HepG2 (cell line): ENCODE results near the gene TENT4B. TPM values are rescaled to one million over a fixed set of nuclear protein-coding genes. Genes with fewer than 3 reads are reported as not detected.

Experiments used
- ARNT2 ChIP-seq: sonication (generic); formaldehyde crosslinking; IDR thresholded peaks from 2 replicates; pipeline ENCODE4 v1.8.0; 2022; ENCODE audit warnings: mild to moderate bottlenecking, low read depth, missing genetic modification reagents, moderate library complexity
- IKZF5 ChIP-seq: IDR thresholded peaks from 2 replicates; pipeline ENCODE4 v1.6.1; 2018; ENCODE audit warnings: missing genetic modification reagents, mild to moderate bottlenecking, missing compliant biosample characterization
- JUNB ChIP-seq: sonication (generic); formaldehyde crosslinking; IDR thresholded peaks from 2 replicates; pipeline ENCODE4 v1.8.0; 2022; ENCODE audit warnings: missing genetic modification reagents, mild to moderate bottlenecking, borderline replicate concordance
- KAT8 ChIP-seq: IDR thresholded peaks from 2 replicates; pipeline ENCODE4 v1.6.1; 2016; ENCODE audit warnings: missing genetic modification reagents, missing compliant biosample characterization
- KMT2B ChIP-seq: IDR thresholded peaks from 2 replicates; pipeline ENCODE4 v1.6.1; 2016; ENCODE audit warnings: missing genetic modification reagents, missing compliant biosample characterization
- MTERF4 ChIP-seq: sonication (generic); formaldehyde crosslinking; IDR thresholded peaks from 2 replicates; pipeline ENCODE4 v1.8.0; 2023; ENCODE audit warnings: mild to moderate bottlenecking, missing genetic modification reagents
- MXD1 ChIP-seq: sonication (generic); formaldehyde crosslinking; IDR thresholded peaks from 2 replicates; pipeline ENCODE4 v1.4.0; 2020; ENCODE audit warnings: mild to moderate bottlenecking, missing genetic modification reagents
- NONO ChIP-seq, 2 experiments: fragments of 450-650 bp in 1 of 2; sonication (generic) in 1 of 2; formaldehyde crosslinking in 1 of 2; IDR thresholded peaks in 1 of 2; conservative IDR thresholded peaks in 1 of 2; 2 replicates each; pipeline versions ENCODE4 v1.6.1 to v1.8.0; 2017 to 2022; ENCODE audit warnings: mild to moderate bottlenecking in 1 of 2, missing genetic modification reagents in 1 of 2, moderate library complexity in 1 of 2
- PRDM4 ChIP-seq: sonication (generic); formaldehyde crosslinking; IDR thresholded peaks from 2 replicates; pipeline ENCODE4 v1.9.0; 2021; ENCODE audit warnings: missing genetic modification reagents, borderline replicate concordance
- PRPF4 ChIP-seq: fragments of 200-400 bp; formaldehyde crosslinking; IDR thresholded peaks from 2 replicates; pipeline ENCODE4 v1.6.1; 2016; ENCODE audit warnings: low read length, low read depth; ENCODE audit not compliant: poor library complexity, severe bottlenecking
- RAD21 ChIP-seq: fragments of 450-650 bp; formaldehyde crosslinking; IDR thresholded peaks from 2 replicates; pipeline ENCODE4 v1.5.0; 2020; ENCODE audit warnings: mild to moderate bottlenecking
- SRSF1 ChIP-seq: fragments of 200-400 bp; formaldehyde crosslinking; optimal IDR thresholded peaks from 2 replicates; pipeline ENCODE3; 2017; ENCODE audit warnings: mild to moderate bottlenecking, low read depth, low read length, moderate library complexity
- ZBTB39 ChIP-seq: sonication (generic); formaldehyde crosslinking; IDR thresholded peaks from 2 replicates; pipeline ENCODE4 v1.5.0; 2020; ENCODE audit warnings: missing genetic modification reagents
- ZBTB42 ChIP-seq: sonication (generic); formaldehyde crosslinking; IDR thresholded peaks from 2 replicates; pipeline ENCODE4 v1.5.0; 2020; ENCODE audit warnings: mild to moderate bottlenecking, missing genetic modification reagents
- ZNF20 ChIP-seq: sonication (generic); formaldehyde crosslinking; IDR thresholded peaks from 2 replicates; pipeline ENCODE4 v1.4.0; 2020; ENCODE audit warnings: mild to moderate bottlenecking, moderate library complexity, missing genetic modification reagents
- ZNF432 ChIP-seq: sonication (generic); formaldehyde crosslinking; IDR thresholded peaks from 2 replicates; pipeline ENCODE4 v1.5.0; 2020; ENCODE audit warnings: missing genetic modification reagents, mild to moderate bottlenecking, borderline replicate concordance
- polyA plus RNA-seq, 8 experiments: library from polyadenylated mRNA; depleted of rRNA in 3 of 8; stranded (reverse) in 7 of 8; unstranded in 1 of 8; fragments of >200 nt; fragmentation: Illumina TruSeq in 4 of 8; extraction: Trizol in 4 of 8; gene quantifications; 2 replicates each; pipeline versions ENCODE4 v1.2.1 to v1.2.3, GENCODE V29; 2011 to 2016; ENCODE audit warnings: low read depth in 4 of 8, missing spikeins in 1 of 8, mixed read lengths in 1 of 8; ENCODE audit not compliant: insufficient read depth in 1 of 8
- total RNA-seq, 5 experiments: library from RNA; depleted of rRNA; stranded (reverse); fragments of >200 nt; fragmentation: Illumina TruSeq; extraction: Trizol; gene quantifications; 2 replicates each; pipeline ENCODE4 v1.2.3, GENCODE V29; 2016; ENCODE audit warnings: low read depth in 1 of 5

TENT4B gene
- total and polyA plus RNA-seq, 2 of the 13 experiments (the other 11 are each of a cell fraction or from before 2014, with no cell fraction given) = 15.0 to 32.8 TPM

- 0 out of 2 replicates have a peak, but pooled peaks have one; percentile 48 for TF ChIP-seq ZBTB42
- TF ChIP-seq ZBTB39 (CRISPR knock-in tag) = no peak
- TF ChIP-seq PRPF4 = no peak
- 0 out of 2 replicates have a peak, but pooled peaks have one; percentile 21 for TF ChIP-seq KMT2B (CRISPR knock-in tag)
- 0 out of 2 replicates have a peak, but pooled peaks have one; percentile 56 for TF ChIP-seq PRDM4 (CRISPR knock-in tag)
- no peak; the same call in 1 of the 2 replicates for TF ChIP-seq ARNT2
- TF ChIP-seq JUNB (CRISPR knock-in tag) = no peak
- no peak for TF ChIP-seq KAT8 (CRISPR knock-in tag)
- no peak for TF ChIP-seq ZNF432 (CRISPR knock-in tag)
- TF ChIP-seq ZNF20 = no peak
- TF ChIP-seq MTERF4 = peak; percentile 64; the same call in 1 of the 2 replicates
- TF ChIP-seq SRSF1 = peak; percentile 71
- no peak for TF ChIP-seq NONO (IDR thresholded peaks at IDR 0.05)
- TF ChIP-seq NONO (CRISPR knock-in tag; conservative IDR thresholded peaks at IDR 0.05) = 0 out of 2 replicates have a peak, but pooled peaks have one; percentile 28
- TF ChIP-seq RAD21 (CRISPR knock-in tag) = no peak; the same call in 1 of the 2 replicates
- TF ChIP-seq IKZF5 (CRISPR knock-in tag) = no peak
- peak; percentile 80 for TF ChIP-seq MXD1 (CRISPR knock-in tag)
Measured at GRCh38 chr16:50246299-50247122, 93.4 kb downstream of the TENT4B start (continued).
